ENCODE measurements around the gene ST3GAL2.

Gene ST3GAL2

DNA sequence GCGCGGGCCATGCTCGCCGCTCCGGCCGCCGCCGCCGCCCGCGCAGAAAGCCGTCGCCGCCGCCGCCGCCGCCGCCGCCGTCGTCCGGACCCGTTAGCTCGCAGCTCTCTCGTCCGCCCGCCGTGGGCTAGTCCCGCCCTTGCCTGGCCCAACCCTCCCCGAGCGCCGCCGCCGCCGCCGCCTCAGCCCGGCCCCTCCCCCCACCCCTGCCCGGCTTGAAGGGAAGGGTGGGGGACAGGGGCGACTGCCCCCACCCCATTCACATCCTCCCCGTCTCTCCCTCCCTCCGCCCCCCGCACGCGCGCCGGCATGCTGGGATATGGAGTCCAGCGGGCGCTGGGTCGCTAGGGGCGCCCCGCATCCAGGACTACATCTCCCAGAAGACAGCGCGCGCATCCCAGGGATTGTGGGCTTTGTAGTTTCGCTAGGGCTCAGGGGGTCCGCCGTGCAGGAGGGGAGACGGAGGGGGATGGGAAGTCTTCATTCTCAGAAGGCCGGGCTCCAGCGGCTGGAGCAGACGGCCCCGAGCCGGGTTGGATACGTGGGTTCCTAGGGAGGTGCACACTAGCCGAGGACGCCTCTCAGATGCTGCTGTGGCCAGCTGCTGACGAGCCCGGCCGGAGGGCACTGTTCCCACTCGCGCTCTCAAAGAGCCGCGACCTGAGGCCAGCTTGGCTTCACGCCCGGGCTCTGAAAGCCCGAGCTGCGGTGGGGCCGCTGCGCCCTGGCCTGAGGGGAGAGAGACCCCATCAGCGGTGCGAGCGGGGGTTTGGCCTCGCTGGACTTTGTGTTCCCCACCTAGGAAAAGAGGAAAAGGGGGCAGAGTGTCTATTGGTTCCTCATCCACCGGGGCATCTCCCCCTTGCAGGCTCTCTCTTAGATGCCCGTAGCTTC lies at the start of gene ST3GAL2:
Gene ST3GAL2, minus strand, starts transcription at position 132 of the 894 bp plus-strand sequence. CDS start 40,570 bp downstream, outside the sequence.
- DNase-seq, result peak; percentile 58 to 97 (median 93)

GRCh38 chr16:70484867-70485266 lies 46.0 kb upstream of the ST3GAL2 start:
- no peak for DNase-seq

DNA sequence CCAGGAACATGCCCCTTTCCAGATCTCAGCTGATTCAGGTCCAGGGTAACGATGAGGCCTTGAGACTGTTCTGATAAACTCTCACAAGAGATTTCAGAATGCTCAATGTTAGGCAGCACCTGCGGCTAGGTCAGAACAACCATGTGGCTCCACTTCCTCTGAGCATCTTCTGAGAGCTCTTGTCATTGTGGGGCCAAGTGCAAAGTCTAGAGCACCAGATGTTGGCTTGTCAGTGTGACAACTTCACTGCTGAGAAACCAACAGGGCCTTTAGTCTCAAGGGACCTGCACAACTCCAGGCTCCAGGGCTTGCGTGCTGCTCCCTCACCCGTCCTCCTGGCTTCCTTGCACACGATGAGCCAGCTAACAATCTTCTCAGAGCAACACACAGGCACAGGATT lies 44.5 kb upstream of the ST3GAL2 start:
- no peak for DNase-seq

DNA sequence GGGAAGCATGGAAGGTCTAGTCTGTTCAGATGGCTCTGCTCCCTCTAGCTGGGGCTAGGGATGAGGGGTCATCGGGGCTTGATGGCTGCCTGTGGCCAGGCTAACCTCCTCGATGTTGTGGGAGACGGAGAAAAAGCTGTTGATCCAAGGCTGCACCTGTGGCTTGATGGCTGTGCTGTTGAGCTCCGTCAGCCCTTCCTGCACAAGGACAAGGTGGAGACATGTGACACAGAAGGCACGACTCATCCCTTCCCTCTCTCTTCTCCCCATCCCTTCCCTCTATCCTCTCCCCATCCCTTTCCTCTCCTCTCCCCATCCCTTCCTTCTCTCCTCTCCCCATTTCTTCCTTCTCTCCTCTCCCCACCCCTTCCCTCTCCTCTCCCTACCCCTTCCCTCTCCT lies 43.7 kb upstream of the ST3GAL2 start:
- no peak for DNase-seq

- peak in 1 of 51 donors; percentile 17 for DNase-seq
Measured at GRCh38 chr16:70481929-70482536, 43.1 kb upstream of the ST3GAL2 start.

GRCh38 chr16:70480127-70481105 lies 41.5 kb upstream of the ST3GAL2 start:
- no peak for DNase-seq

DNA sequence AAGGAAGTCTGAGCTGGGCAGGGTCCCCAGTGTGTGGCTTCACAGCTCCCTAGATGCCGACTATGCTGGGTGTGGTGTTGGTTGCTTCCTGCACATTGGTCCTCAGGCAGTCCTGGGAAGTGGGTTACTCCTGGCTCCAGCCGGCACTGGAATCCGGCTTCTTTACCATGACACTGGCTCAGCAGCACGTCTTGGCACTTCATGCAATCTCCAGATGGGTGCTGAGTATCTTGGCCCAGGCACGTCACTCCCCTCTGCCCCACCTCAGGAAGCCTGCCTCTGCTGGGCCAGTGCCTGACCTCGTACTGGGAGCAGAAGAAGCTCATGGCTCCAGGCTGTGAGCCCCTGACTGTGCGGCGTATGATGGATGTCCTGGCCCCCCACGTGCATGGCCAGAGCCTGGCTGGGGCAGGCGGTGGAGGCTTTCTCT lies 40.0 kb upstream of the ST3GAL2 start:
- DNase-seq, result no peak

DNA sequence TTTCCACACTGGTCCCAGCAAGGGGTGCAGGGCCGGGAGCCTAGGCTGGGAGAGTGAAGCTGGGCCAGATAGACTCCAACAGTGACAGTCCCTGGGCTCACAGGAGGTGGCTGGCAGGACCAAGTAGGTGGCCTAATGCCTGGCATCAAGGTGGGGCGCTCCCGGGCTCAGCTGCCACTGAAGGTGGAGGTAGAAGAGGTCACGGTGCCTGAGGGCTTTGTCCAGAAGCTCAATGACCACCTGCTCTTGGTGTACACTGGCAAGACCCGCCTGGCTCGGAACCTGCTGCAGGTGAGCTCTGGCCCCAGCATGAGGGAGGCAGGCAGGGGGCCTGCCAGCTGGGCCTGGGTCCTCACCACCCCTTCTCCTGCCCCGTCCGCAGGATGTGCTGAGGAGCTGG lies 39.3 kb upstream of the ST3GAL2 start:
- DNase-seq, result no peak

DNA sequence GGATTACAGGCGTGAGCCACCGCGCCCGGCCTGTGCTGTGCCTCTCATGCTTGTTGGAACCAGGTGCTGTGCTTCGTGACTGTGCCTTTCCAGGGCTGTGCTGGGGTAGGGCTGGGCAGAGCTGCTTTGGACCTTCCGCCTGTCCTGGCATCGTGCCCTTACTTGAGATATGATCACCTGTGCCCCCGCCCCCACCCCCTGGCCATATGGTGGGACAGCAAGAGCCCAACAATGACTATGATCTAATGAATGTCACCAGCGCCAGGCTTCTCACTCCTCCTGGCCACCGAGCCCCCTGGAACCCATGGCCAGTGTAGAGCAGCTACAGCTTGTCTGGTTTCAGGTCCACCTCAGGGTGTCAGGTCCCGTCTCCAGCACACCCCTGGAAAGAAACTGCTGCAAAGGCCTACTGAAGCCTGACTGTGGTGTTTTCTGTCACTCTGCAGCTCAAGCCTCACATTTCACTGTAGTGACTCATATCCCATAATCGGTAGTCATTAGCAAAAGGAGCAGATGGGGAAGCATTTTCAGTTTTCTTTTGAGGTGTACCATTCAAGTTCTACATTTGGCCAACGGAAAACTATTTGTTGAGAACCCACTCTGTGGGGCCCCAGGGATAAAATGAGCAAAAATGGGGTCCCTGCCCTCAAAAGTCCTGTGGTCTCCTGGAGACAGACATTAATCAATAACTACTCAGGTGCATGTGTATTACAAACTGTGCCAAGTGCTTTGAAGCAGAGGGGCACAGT lies 37.5 kb upstream of the ST3GAL2 start:
- DNase-seq, result no peak

- DNase-seq, result no peak
Measured at GRCh38 chr16:70475054-70475871, 36.4 kb upstream of the ST3GAL2 start.

GRCh38 chr16:70474320-70475053 lies 35.6 kb upstream of the ST3GAL2 start:
- no peak for DNase-seq

GRCh38 chr16:70473446-70474319 lies 34.8 kb upstream of the ST3GAL2 start:
- no peak for DNase-seq

- DNase-seq, result no peak
Measured at GRCh38 chr16:70472786-70473433, 34.0 kb upstream of the ST3GAL2 start.

GRCh38 chr16:70470927-70471341 lies 32.0 kb upstream of the ST3GAL2 start:
- DNase-seq, result peak in 18 of 51 donors; percentile 3 to 40 (median 18)

DNA sequence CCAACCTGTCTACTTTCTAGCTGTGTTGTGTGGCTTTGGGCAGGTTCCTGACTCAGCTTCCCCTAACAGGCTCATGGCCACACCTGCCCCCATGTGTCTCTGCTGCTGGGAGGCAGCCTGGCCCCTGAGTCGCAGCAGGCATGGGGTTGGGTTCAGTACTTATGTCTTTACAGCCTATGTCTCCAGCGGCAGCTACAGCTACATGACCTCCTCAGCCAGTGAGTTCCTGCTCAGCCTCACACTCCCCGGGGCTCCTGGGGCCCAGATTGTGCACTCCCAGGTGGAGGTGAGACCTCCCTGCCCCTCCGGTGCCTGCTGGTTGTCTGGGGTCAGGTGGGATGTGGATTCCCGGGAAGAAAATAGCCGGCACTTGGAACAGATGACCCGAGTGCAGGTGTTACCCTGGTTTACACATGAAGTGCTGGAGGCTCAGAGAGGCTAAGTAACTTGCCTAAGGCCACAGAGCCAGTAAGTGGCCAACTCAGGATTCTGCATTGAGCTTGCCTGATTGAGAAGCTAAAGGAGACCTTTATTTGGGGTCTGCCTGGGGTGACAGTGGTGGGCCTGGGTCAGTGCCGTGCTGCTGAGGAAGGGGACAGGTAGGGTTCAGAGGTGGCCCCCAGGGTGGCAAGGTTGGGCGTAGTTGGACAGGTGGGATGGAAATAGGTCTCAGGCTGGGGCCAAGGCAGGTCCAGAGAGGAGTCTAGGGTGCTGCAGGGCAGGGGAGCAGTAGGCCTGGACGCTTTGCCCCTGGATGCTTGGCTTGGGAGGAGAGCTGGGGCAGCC lies 31.4 kb upstream of the ST3GAL2 start:
- no peak for DNase-seq

DNA sequence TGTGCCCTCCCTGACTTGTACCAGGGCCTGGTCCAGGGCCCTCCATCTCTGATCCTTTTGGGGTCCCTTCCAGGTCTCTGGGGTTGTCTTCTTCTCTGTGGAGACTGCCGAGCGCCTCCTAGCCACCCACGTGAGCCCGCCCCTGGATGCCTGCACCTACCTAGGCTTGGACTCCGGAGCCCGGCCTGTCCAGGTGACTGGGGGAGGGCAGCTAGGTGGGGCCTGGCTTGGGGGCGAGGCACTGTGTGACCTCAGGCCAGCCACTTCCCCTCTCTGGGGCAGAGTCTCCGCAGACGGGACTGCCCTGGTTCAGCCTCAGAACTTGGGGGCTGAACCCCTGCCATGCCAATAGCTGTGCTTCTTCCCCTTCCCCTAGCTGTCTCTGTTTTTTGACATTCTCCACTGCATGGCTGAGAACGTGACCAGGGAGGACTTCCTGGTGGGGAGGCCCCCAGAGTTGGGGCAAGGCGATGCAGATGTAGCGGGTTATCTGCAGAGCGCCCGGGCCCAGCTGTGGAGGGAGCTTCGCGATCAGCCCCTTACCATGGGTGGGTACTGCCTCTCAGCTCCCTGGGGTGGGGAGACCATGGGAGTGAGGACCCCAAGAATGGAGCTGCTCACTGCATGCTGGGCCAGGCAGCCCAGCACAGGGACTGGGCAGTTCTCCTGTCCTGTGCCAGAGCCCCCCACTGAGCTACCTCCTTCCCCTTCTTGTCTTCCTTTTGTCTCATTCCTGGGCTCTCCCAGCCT lies 30.1 kb upstream of the ST3GAL2 start:
- DNase-seq, result no peak
